Loucy (cell line): ENCODE results near the gene EHF.

Source experiments
- H2AFZ ChIP-seq: fragments of 200-600 bp; sonication (generic); 2 replicates; pipeline ENCODE4 v1.6.0; 2016; ENCODE audit warnings: antibody characterized with exemption, mild to moderate bottlenecking, low read length, moderate library complexity
- H3F3A ChIP-seq: fragments of 200-600 bp; 2 replicates; pipeline ENCODE4 v1.6.0; 2016; ENCODE audit warnings: antibody characterized with exemption, low read depth, mild to moderate bottlenecking
- H3K27me3 ChIP-seq: fragments of 200-600 bp; sonication (generic); 2 replicates; pipeline ENCODE4 v1.6.1; 2014; ENCODE audit warnings: low read length, mild to moderate bottlenecking; ENCODE audit not compliant: insufficient read depth, poor library complexity, severe bottlenecking
- H3K36me3 ChIP-seq: fragments of 200-600 bp; sonication (generic); 2 replicates; pipeline ENCODE4 v1.6.1; 2016; ENCODE audit warnings: low read length; ENCODE audit not compliant: insufficient read depth
- H3K4me1 ChIP-seq: fragments of 200-600 bp; sonication (generic); 2 replicates; pipeline ENCODE4 v1.5.1; 2014; ENCODE audit warnings: low read length, mild to moderate bottlenecking; ENCODE audit not compliant: insufficient read depth, poor library complexity, severe bottlenecking
- H3K4me2 ChIP-seq: fragments of 200-600 bp; sonication (generic); 2 replicates; pipeline ENCODE4 v1.6.0; 2014; ENCODE audit warnings: antibody characterized with exemption, low read length, low read depth, mild to moderate bottlenecking; ENCODE audit not compliant: poor library complexity, severe bottlenecking
- H3K4me3 ChIP-seq: fragments of 200-600 bp; sonication (generic); 2 replicates; pipeline ENCODE4 v1.5.1; 2014; ENCODE audit warnings: low read length, mild to moderate bottlenecking, mixed read lengths; ENCODE audit not compliant: poor library complexity, severe bottlenecking
- H3K79me2 ChIP-seq: fragments of 200-600 bp; sonication (generic); 2 replicates; pipeline ENCODE4 v1.6.1; 2014; ENCODE audit warnings: low read length; ENCODE audit not compliant: insufficient read depth
- H3K9ac ChIP-seq: fragments of 200-600 bp; sonication (generic); 2 replicates; pipeline ENCODE4 v1.6.0; 2014; ENCODE audit warnings: mild to moderate bottlenecking, low read depth, low read length, moderate library complexity; ENCODE audit not compliant: poor library complexity, severe bottlenecking
- H3K9me2 ChIP-seq: fragments of 200-600 bp; sonication (generic); replicated peaks from 2 replicates; pipeline ENCODE4 v1.6.1; 2016; ENCODE audit warnings: low read depth, low read length, mixed read lengths
- H3K9me3 ChIP-seq: fragments of 200-600 bp; sonication (generic); 2 replicates; pipeline ENCODE4 v1.6.1; 2014; ENCODE audit warnings: mild to moderate bottlenecking, antibody characterized with exemption, low read length, low read depth; ENCODE audit not compliant: insufficient read depth
- H4K20me1 ChIP-seq: fragments of 200-600 bp; sonication (generic); 2 replicates; pipeline ENCODE4 v1.6.0; 2014; ENCODE audit warnings: antibody characterized with exemption, low read length, mild to moderate bottlenecking; ENCODE audit not compliant: insufficient read depth, poor library complexity, severe bottlenecking
- CTCF ChIP-seq: fragments of 200-600 bp; sonication (generic); conservative IDR thresholded peaks from 2 replicates; pipeline ENCODE4 v1.5.1; 2014; ENCODE audit warnings: mild to moderate bottlenecking, antibody characterized with exemption, low read length
- EZH2phosphoT487 ChIP-seq: fragments of 200-600 bp; IDR thresholded peaks from 2 replicates; pipeline ENCODE4 v1.6.1; 2018; ENCODE audit warnings: antibody characterized with exemption, mild to moderate bottlenecking, moderate library complexity, borderline replicate concordance

The EHF gene

GRCh38 chr11:34620202-34620601 lies 691 bp upstream of the EHF start:
- Histone ChIP-seq H3K4me1 (no peaks in the 10 kb centered on the region), H2AFZ (no peak overlapping the region), H3K9me3 (no peaks in the 10 kb centered on the region), H4K20me1 (no peaks in the 10 kb centered on the region), H3K4me2 (no peak overlapping the region), H3F3A (no peaks in the 10 kb centered on the region), H3K9ac (no peak overlapping the region), H3K9me2 (no peaks in the 10 kb centered on the region), H3K79me2 (no peaks in the 10 kb centered on the region), H3K27me3 (no peaks in the 10 kb centered on the region), H3K4me3 (no peak overlapping the region), H3K36me3 (no peaks in the 10 kb centered on the region)
- TF ChIP-seq EZH2phosphoT487, result no peak

GRCh38 chr11:34621876-34622275 lies 983 bp downstream of the EHF start:
- Histone ChIP-seq H4K20me1 (no peaks in the 10 kb centered on the region), H3K4me2 (no peak overlapping the region), H2AFZ (no peak overlapping the region), H3K79me2 (no peaks in the 10 kb centered on the region), H3K36me3 (no peaks in the 10 kb centered on the region), H3K9me3 (no peaks in the 10 kb centered on the region), H3K4me3 (no peak overlapping the region), H3F3A (no peaks in the 10 kb centered on the region), H3K27me3 (no peaks in the 10 kb centered on the region), H3K9me2 (no peaks in the 10 kb centered on the region), H3K9ac (no peak overlapping the region), H3K4me1 (no peaks in the 10 kb centered on the region)
- TF ChIP-seq CTCF (no peak), EZH2phosphoT487 (no peak)

GRCh38 chr11:34623463-34623862 lies 2.6 kb downstream of the EHF start:
- Histone ChIP-seq H3K4me2 (no peak overlapping the region), H4K20me1 (no peaks in the 10 kb centered on the region), H3K4me3 (no peak overlapping the region)

More at GRCh38 chr11:34623463-34623862, 2.6 kb downstream of the EHF start:
- no peaks in the 10 kb centered on the region for H3K9me3 ChIP-seq
- H3K36me3 ChIP-seq, result no peaks in the 10 kb centered on the region
- no peaks in the 10 kb centered on the region for H3F3A ChIP-seq
- no peaks in the 10 kb centered on the region for H3K4me1 ChIP-seq
- no peak overlapping the region for H2AFZ ChIP-seq
- no peaks in the 10 kb centered on the region for H3K79me2 ChIP-seq
- no peak for TF ChIP-seq CTCF
- no peak for TF ChIP-seq EZH2phosphoT487
- H3K9ac ChIP-seq, result no peak overlapping the region
- no peaks in the 10 kb centered on the region for H3K27me3 ChIP-seq
- H3K9me2 ChIP-seq, result no peaks in the 10 kb centered on the region
